H1 (cell line): Measurements from ENCODE around the gene UNC79. TPM values are rescaled to one million over a fixed set of nuclear protein-coding genes. Genes with fewer than 3 reads are reported as not detected.

Source experiments
- CTCF ChIA-PET: fragments of 300-600 bp; sonication (Branson Sonifier 250); formaldehyde crosslinking; loops from one replicate; lab custom pipeline; 2021; ENCODE audit not compliant: partially characterized antibody; lab: Charles Lee
- POLR2A ChIA-PET: fragments of 300-600 bp; sonication (Branson Sonifier 250); formaldehyde crosslinking; loops from one replicate; lab custom pipeline; 2021; ENCODE audit warnings: inconsistent platforms; ENCODE audit not compliant: partially characterized antibody; lab: Charles Lee
- DNase-seq, 2 experiments: peaks; one replicate each; pipeline versions ENCODE4 v3.0.0 to v3.0.0-alpha.2; 2010 to 2022; ENCODE audit warnings: low spot score in 2 of 2, low read depth in 1 of 2, mixed read lengths in 1 of 2
- FAIRE-seq: peaks from 2 replicates; lab custom pipeline; 2011; peaks lifted over from hg19 to GRCh38; lab: Jason Lieb, UNC
- H2AFZ ChIP-seq: 2 replicates; pipeline ENCODE4 v1.8.1; 2012; ENCODE audit warnings: low read length, inconsistent platforms
- H2AK5ac ChIP-seq: 2 replicates; pipeline ENCODE4 v1.6.1; 2013; ENCODE audit warnings: low read depth, low read length
- H2BK120ac ChIP-seq: replicated peaks from 2 replicates; pipeline ENCODE3; 2013; ENCODE audit warnings: low read depth, low read length, inconsistent platforms
- H2BK12ac ChIP-seq: 2 replicates; pipeline ENCODE4 v1.6.1; 2013; ENCODE audit warnings: low read depth, low read length
- H2BK15ac ChIP-seq: 2 replicates; pipeline ENCODE4 v1.6.1; 2013; ENCODE audit warnings: low read length
- H2BK20ac ChIP-seq: 2 replicates; pipeline ENCODE4 v1.6.1; 2013; ENCODE audit warnings: low read length
- H2BK5ac ChIP-seq: 2 replicates; pipeline ENCODE4 v1.6.1; 2013; ENCODE audit warnings: low read depth, low read length
- H3K14ac ChIP-seq: 2 replicates; pipeline ENCODE4 v1.6.1; 2013; ENCODE audit warnings: inconsistent platforms; ENCODE audit not compliant: insufficient read length
- H3K18ac ChIP-seq: 2 replicates; pipeline ENCODE4 v1.6.1; 2013; ENCODE audit warnings: low read length; ENCODE audit errors: extremely low read depth
- H3K23ac ChIP-seq: 2 replicates; pipeline ENCODE4 v1.6.1; 2013; ENCODE audit warnings: inconsistent platforms; ENCODE audit not compliant: insufficient read length
- H3K23me2 ChIP-seq: 2 replicates; pipeline ENCODE4 v1.6.1; 2013; ENCODE audit warnings: low read depth, low read length
- H3K27ac ChIP-seq: 2 replicates; pipeline ENCODE4 v1.6.1; 2011; ENCODE audit warnings: low read depth, low read length, inconsistent platforms
- H3K27me3 ChIP-seq, 4 experiments: replicated peaks in 1 of 4; 1 replicate in 1 of 4; 2 replicates in 3 of 4; pipeline versions ENCODE4 v1.6.1 to v1.8.1; 2011 to 2013; ENCODE audit warnings: low read length in 3 of 4, mild to moderate bottlenecking in 3 of 4, inconsistent platforms in 2 of 4, mixed read lengths in 2 of 4, moderate library complexity in 1 of 4; ENCODE audit not compliant: control insufficient read depth in 3 of 4, insufficient read depth in 3 of 4; ENCODE audit errors: extremely low read depth in 1 of 4
- H3K36me3 ChIP-seq, 4 experiments: 2 replicates each; pipeline versions ENCODE4 v1.6.1 to v1.8.1; 2011 to 2013; ENCODE audit warnings: mild to moderate bottlenecking in 4 of 4, low read length in 3 of 4, moderate library complexity in 2 of 4, control low read depth in 1 of 4, inconsistent platforms in 1 of 4; ENCODE audit not compliant: insufficient read depth in 4 of 4, control insufficient read depth in 2 of 4
- H3K4ac ChIP-seq: replicated peaks from 2 replicates; pipeline ENCODE3; 2013; ENCODE audit warnings: low read length, low read depth, mixed read lengths, inconsistent platforms; ENCODE audit not compliant: insufficient read length
- H3K4me1 ChIP-seq, 4 experiments: replicated peaks in 1 of 4; 1 replicate in 1 of 4; 2 replicates in 3 of 4; pipeline versions ENCODE4 v1.6.1 to v1.8.1; 2011 to 2013; ENCODE audit warnings: low read length in 3 of 4, inconsistent platforms in 2 of 4, mixed read lengths in 1 of 4; ENCODE audit not compliant: insufficient read depth in 4 of 4, control insufficient read depth in 3 of 4
- H3K4me2 ChIP-seq, 2 experiments: 2 replicates each; pipeline versions ENCODE4 v1.6.1 to v1.8.1; 2011 to 2013; ENCODE audit warnings: low read depth in 2 of 2, low read length in 2 of 2, control low read depth in 1 of 2, inconsistent platforms in 1 of 2, mild to moderate bottlenecking in 1 of 2; ENCODE audit not compliant: insufficient read depth in 1 of 2
- H3K4me3 ChIP-seq, 4 experiments: fragments of 200-600, 300-600 bp in 1 of 4; sonication (generic), shearing (Covaris generic), sonication (Bioruptor Twin) in 1 of 4; 2 replicates each; pipeline versions ENCODE4 v1.5.1 to v1.8.1; 2011 to 2016; ENCODE audit warnings: low read length in 4 of 4, low read depth in 3 of 4, control low read depth in 2 of 4, inconsistent platforms in 2 of 4, mild to moderate bottlenecking in 2 of 4, mixed read lengths in 1 of 4, moderate library complexity in 1 of 4; ENCODE audit not compliant: insufficient read depth in 2 of 4; ENCODE audit errors: extremely low read depth in 1 of 4
- H3K56ac ChIP-seq: replicated peaks from 2 replicates; pipeline ENCODE3; 2013; ENCODE audit warnings: low read depth, mild to moderate bottlenecking, mixed read lengths, low read length, inconsistent platforms; ENCODE audit not compliant: insufficient read length
- H3K79me1 ChIP-seq: 2 replicates; pipeline ENCODE4 v1.6.1; 2013; ENCODE audit warnings: low read depth, low read length, control low read depth
- H3K79me2 ChIP-seq, 2 experiments: 2 replicates each; pipeline versions ENCODE4 v1.6.1 to v1.8.1; 2012 to 2013; ENCODE audit warnings: low read length in 2 of 2, mild to moderate bottlenecking in 2 of 2, inconsistent platforms in 1 of 2; ENCODE audit not compliant: insufficient read depth in 2 of 2, control insufficient read depth in 1 of 2
- H3K9ac ChIP-seq, 4 experiments: replicated peaks in 1 of 4; 1 replicate in 1 of 4; 2 replicates in 3 of 4; pipeline versions ENCODE4 v1.6.1 to v1.8.1; 2011 to 2013; ENCODE audit warnings: low read depth in 3 of 4, low read length in 3 of 4, control low read depth in 2 of 4, mild to moderate bottlenecking in 2 of 4, moderate library complexity in 2 of 4, inconsistent platforms in 1 of 4; ENCODE audit errors: extremely low read depth in 1 of 4
- H3K9me3 ChIP-seq, 2 experiments: 2 replicates each; pipeline versions ENCODE4 v1.6.1 to v1.8.1; 2012 to 2013; ENCODE audit warnings: mild to moderate bottlenecking in 2 of 2, moderate library complexity in 2 of 2, control low read depth in 1 of 2, inconsistent platforms in 1 of 2, low read depth in 1 of 2, low read length in 1 of 2, mixed read lengths in 1 of 2; ENCODE audit not compliant: insufficient read depth in 2 of 2
- H4K20me1 ChIP-seq, 2 experiments: replicated peaks in 1 of 2; 2 replicates each; pipeline versions ENCODE3 to v1.8.1; 2011 to 2013; ENCODE audit warnings: inconsistent platforms in 2 of 2, low read length in 2 of 2, mild to moderate bottlenecking in 1 of 2; ENCODE audit not compliant: insufficient read depth in 2 of 2, control insufficient read depth in 1 of 2
- H4K5ac ChIP-seq: 2 replicates; pipeline ENCODE4 v1.6.1; 2013; ENCODE audit warnings: low read length, low read depth, mixed read lengths, inconsistent platforms; ENCODE audit not compliant: insufficient read length
- H4K8ac ChIP-seq: 2 replicates; pipeline ENCODE4 v1.8.0; 2013; ENCODE audit warnings: mild to moderate bottlenecking, moderate library complexity, low read length, inconsistent platforms; ENCODE audit not compliant: insufficient read depth; ENCODE audit errors: extremely low read depth
- H4K91ac ChIP-seq: replicated peaks from 2 replicates; pipeline ENCODE3; 2013; ENCODE audit warnings: low read length, mixed read lengths, inconsistent platforms; ENCODE audit not compliant: insufficient read length
- BACH1 ChIP-seq: IDR thresholded peaks from 2 replicates; pipeline ENCODE4 v1.6.1; 2012; ENCODE audit warnings: low read length, improper control_type of control experiment
- CBX5 ChIP-seq: fragments of 300-800, 300-1000 bp; sonication (generic); IDR thresholded peaks from 2 replicates; pipeline ENCODE4 v1.7.1; 2016; ENCODE audit warnings: antibody characterized with exemption, low read length, low read depth
- EP300 ChIP-seq, 2 experiments: IDR thresholded peaks; 1 replicate in 1 of 2; 2 replicates in 1 of 2; pipeline ENCODE4 v1.6.1; 2011 to 2012; ENCODE audit warnings: low read depth in 2 of 2, low read length in 2 of 2, mild to moderate bottlenecking in 2 of 2, borderline replicate concordance in 1 of 2, inconsistent platforms in 1 of 2, moderate library complexity in 1 of 2
- GABPA ChIP-seq: IDR thresholded peaks from 2 replicates; pipeline ENCODE4 v1.6.1; 2011; ENCODE audit warnings: mild to moderate bottlenecking, low read length, moderate library complexity, borderline replicate concordance; ENCODE audit not compliant: insufficient read depth
- RNF2 ChIP-seq: fragments of 200-900, 300-1000 bp; sonication (generic); IDR thresholded peaks from 2 replicates; pipeline ENCODE4 v1.7.1; 2016; ENCODE audit warnings: borderline replicate concordance, low read depth, mild to moderate bottlenecking, antibody characterized with exemption, low read length; ENCODE audit not compliant: poor library complexity, severe bottlenecking; ENCODE audit errors: missing control alignments
- RXRA ChIP-seq: IDR thresholded peaks from 2 replicates; pipeline ENCODE4 v1.6.1; 2011; ENCODE audit warnings: low read depth, mild to moderate bottlenecking, low read length, moderate library complexity; ENCODE audit not compliant: insufficient read depth
- SIN3A ChIP-seq, 2 experiments: IDR thresholded peaks in 1 of 2; conservative IDR thresholded peaks in 1 of 2; 2 replicates each; pipeline ENCODE4 v1.6.1; 2011 to 2012; ENCODE audit warnings: low read length in 2 of 2, improper control_type of control experiment in 1 of 2, low read depth in 1 of 2, mild to moderate bottlenecking in 1 of 2
- SP2 ChIP-seq: IDR thresholded peaks from 2 replicates; pipeline ENCODE4 v1.6.1; 2012; ENCODE audit warnings: mild to moderate bottlenecking, low read length, inconsistent platforms
- YY1 ChIP-seq: IDR thresholded peaks from 2 replicates; pipeline ENCODE4 v1.6.1; 2011; ENCODE audit warnings: low read depth, mild to moderate bottlenecking, low read length
- WGBS, 2 experiments: shearing (Covaris generic) in 1 of 2; methylation state at CpG; one replicate each; pipeline versions ENCODE4 v1.1.6 to v1.1.7; 2013 to 2015; ENCODE audit warnings: low lambda C conversion rate in 2 of 2, mixed read lengths in 2 of 2, inconsistent platforms in 1 of 2, low coverage in 1 of 2, missing lambda C conversion rate in 1 of 2; ENCODE audit not compliant: insufficient replicate concordance in 2 of 2, insufficient coverage in 1 of 2, insufficient read length in 1 of 2; ENCODE audit errors: extremely low coverage in 1 of 2, missing lambda C conversion rate in 1 of 2; 5-methylcytosine and 5-hydroxymethylcytosine counted together
- polyA plus RNA-seq, 7 experiments: library from polyadenylated mRNA; depleted of rRNA in 3 of 7; stranded (reverse) in 5 of 7; unstranded in 2 of 7; fragments of >200 nt in 5 of 7; fragments of 200-250 nt in 2 of 7; gene quantifications; 1 replicate in 5 of 7; 2 replicates in 1 of 7; 4 replicates in 1 of 7; pipeline versions ENCODE4 v1.2.1 to v1.2.3, GENCODE V29; 2011 to 2013; ENCODE audit warnings: missing spikeins in 2 of 7, mixed read lengths in 2 of 7
- total RNA-seq: library from RNA; stranded (reverse); fragmentation: NEBNext Ultra II Directional; extraction: Animal tissue kit (Norgen Biotek cat#: 25700); gene quantifications from 2 replicates; pipeline ENCODE4 v1.2.1, GENCODE V29; 2021
- TF ChIP-seq, protein P1 (sequence below): IDR thresholded peaks from 2 replicates; pipeline ENCODE4 v1.6.1; 2012; ENCODE audit warnings: low read length, inconsistent platforms
- TF ChIP-seq, protein P2 (sequence below): IDR thresholded peaks from 2 replicates; pipeline ENCODE4 v1.6.1; 2011; ENCODE audit warnings: low read length, improper control_type of control experiment

UNC79 gene
- total and polyA plus RNA-seq, 2 of the 8 experiments (the other 6 are each of a cell fraction or from before 2014, with no cell fraction given): 1.8 to 2.3 TPM

DNA sequence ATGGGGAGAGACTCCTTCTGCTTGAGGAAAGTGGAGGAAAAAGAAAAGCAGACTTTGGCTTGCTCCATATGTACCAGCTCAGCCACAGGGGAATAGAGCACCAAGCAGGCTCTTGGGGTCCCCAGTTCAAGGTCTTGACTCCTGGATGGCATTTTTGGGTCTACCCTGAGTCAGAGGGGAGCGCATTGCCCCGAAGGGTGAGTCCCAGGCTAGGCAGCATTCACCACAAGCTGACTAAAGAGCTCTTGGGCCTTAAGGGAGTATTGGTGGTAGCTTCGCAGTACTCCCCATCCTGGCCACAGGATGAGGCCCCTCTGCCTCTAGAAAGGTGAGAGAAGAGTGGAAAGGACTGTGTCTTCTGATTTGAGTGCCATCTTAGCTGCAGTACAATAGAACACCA lies 19.8 kb upstream of the UNC79 start:
- FAIRE-seq: no peak
- no peak overlapping the region for H4K8ac ChIP-seq
- H3K9ac ChIP-seq: no peak overlapping the region
- H3K79me2 ChIP-seq: no peaks in the 10 kb centered on the region
- H3K36me3 ChIP-seq: no peaks in the 10 kb centered on the region
- H3K18ac ChIP-seq: no peak overlapping the region
- no peak overlapping the region for H2BK5ac ChIP-seq
- no peak overlapping the region for H3K14ac ChIP-seq
- no peak overlapping the region for H2BK120ac ChIP-seq
- no peak overlapping the region for H3K56ac ChIP-seq
- no peak overlapping the region for H2AFZ ChIP-seq
- H4K20me1 ChIP-seq: no peaks in the 10 kb centered on the region
- no peak overlapping the region for H2AK5ac ChIP-seq
- no peaks in the 10 kb centered on the region for H3K23me2 ChIP-seq
- H3K79me1 ChIP-seq: no peaks in the 10 kb centered on the region
- H3K27ac ChIP-seq: no peak overlapping the region
- H3K4me3 ChIP-seq: no peak overlapping the region
- CTCF ChIA-PET: interaction anchor here (1.3 kb wide), 2 partner anchors 22 to 126 kb away, joined by 3 read pairs; no protein-coding TSS in a partner anchor
- H3K4ac ChIP-seq: no peak overlapping the region
- H4K91ac ChIP-seq: no peak overlapping the region
- WGBS, 2 experiments: 91% methylated on average over 3 of the region's 3 CpGs; no CpG with 5 or more reads in 1 of the 2 experiments
- H3K4me2 ChIP-seq: no peak overlapping the region
- no peak overlapping the region for H2BK20ac ChIP-seq
- H3K23ac ChIP-seq: no peak overlapping the region
- H3K27me3 ChIP-seq: no peaks in the 10 kb centered on the region
- H3K9me3 ChIP-seq: no peaks in the 10 kb centered on the region
- no peak overlapping the region for H2BK12ac ChIP-seq
- no peak for DNase-seq
- no peak overlapping the region for H4K5ac ChIP-seq
- POLR2A ChIA-PET: no interaction called here
- H3K4me1 ChIP-seq: no peaks in the 10 kb centered on the region
- H2BK15ac ChIP-seq: no peak overlapping the region
- no peak for TF ChIP-seq RXRA
- TF ChIP-seq, protein P1, sequence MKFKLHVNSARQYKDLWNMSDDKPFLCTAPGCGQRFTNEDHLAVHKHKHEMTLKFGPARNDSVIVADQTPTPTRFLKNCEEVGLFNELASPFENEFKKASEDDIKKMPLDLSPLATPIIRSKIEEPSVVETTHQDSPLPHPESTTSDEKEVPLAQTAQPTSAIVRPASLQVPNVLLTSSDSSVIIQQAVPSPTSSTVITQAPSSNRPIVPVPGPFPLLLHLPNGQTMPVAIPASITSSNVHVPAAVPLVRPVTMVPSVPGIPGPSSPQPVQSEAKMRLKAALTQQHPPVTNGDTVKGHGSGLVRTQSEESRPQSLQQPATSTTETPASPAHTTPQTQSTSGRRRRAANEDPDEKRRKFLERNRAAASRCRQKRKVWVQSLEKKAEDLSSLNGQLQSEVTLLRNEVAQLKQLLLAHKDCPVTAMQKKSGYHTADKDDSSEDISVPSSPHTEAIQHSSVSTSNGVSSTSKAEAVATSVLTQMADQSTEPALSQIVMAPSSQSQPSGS: no peak
- TF ChIP-seq, protein P2, sequence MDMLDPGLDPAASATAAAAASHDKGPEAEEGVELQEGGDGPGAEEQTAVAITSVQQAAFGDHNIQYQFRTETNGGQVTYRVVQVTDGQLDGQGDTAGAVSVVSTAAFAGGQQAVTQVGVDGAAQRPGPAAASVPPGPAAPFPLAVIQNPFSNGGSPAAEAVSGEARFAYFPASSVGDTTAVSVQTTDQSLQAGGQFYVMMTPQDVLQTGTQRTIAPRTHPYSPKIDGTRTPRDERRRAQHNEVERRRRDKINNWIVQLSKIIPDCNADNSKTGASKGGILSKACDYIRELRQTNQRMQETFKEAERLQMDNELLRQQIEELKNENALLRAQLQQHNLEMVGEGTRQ: no peak
- no peak for TF ChIP-seq EP300 (IDR thresholded peaks at IDR 0.05; ENCODE audit: borderline replicate concordance in 1 of 2, low read depth in 2 of 2, low read length in 2 of 2)
- TF ChIP-seq SIN3A (conservative IDR thresholded peaks at IDR 0.05 in 1 of 2, IDR thresholded peaks at IDR 0.05 in 1 of 2; ENCODE audit: low read depth in 1 of 2, low read length in 2 of 2): no peak
- TF ChIP-seq BACH1: no peak
- no peak for TF ChIP-seq YY1
- no peak for TF ChIP-seq SP2
- no peak for TF ChIP-seq RNF2
- no peak for TF ChIP-seq CBX5
- no peak for TF ChIP-seq GABPA
